GM10266 (cell line): ENCODE measurements around the gene KNSTRN.

Source experiments
- DNase-seq: peaks from one replicate; pipeline ENCODE4 v3.0.0; 2012; ENCODE audit errors: extremely low spot score
- CTCF ChIP-seq: IDR thresholded peaks from 2 replicates; pipeline ENCODE4 v1.5.1; 2012; ENCODE audit warnings: mild to moderate bottlenecking, low read depth; ENCODE audit not compliant: control insufficient read depth, insufficient read depth; ENCODE audit errors: missing control alignments

The KNSTRN gene

GRCh38 chr15:40440743-40441564 lies 58.4 kb downstream of the KNSTRN start, which contains the start of gene BAHD1:
TSS of gene BAHD1 (plus strand) at chr15:40440953. CDS start at chr15:40458465, 17,512 bp downstream.
- peak; percentile 15 for TF ChIP-seq CTCF

GRCh38 chr15:40441565-40442531 lies 59.3 kb downstream of the KNSTRN start:
- peak; percentile 68 for DNase-seq
- TF ChIP-seq CTCF: peak; percentile 44

More at GRCh38 chr15:40440743-40441564, 58.4 kb downstream of the KNSTRN start, which contains the start of gene BAHD1:
- peak; percentile 100 for DNase-seq

- no peak for TF ChIP-seq CTCF
- no peak for DNase-seq
Observed at GRCh38 chr15:40443255-40443654, 60.7 kb downstream of the KNSTRN start.

- no peak for TF ChIP-seq CTCF
- DNase-seq: no peak
Observed at GRCh38 chr15:40443846-40444245, 61.3 kb downstream of the KNSTRN start.
